ENCODE results near the gene C10orf88. TPM values are rescaled to one million over a fixed set of nuclear protein-coding genes. Genes with fewer than 3 reads are reported as not detected.

The C10orf88 gene
- total RNA-seq, 5 donors from 2014 or later (not counting 1 experiment from before 2014, with no cell fraction given) = 7.1 to 13.2 (median 11.5) TPM

DNA sequence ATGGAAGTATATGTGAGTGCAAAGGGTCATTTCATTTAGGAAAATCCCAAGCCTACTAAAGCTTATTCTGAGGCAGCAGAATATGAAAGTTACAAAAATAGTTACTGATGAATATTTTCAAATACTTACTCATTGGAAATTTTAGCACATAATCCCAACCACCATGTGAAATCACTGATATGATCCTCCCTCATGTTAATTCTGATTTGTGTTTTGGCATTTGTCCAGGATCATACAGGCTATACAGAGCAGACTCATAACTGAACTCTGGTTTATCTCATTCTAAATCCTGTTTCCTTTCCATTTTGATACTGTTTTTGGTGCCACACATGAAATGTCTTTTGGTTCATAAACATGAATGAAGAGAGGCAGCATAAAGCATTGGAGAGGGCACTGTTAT lies 71.3 kb downstream of the C10orf88 start:
- Mint-ChIP-seq H3K36me3 (peaks cover 20% of the 10 kb centered on the region), H3K9me3 (no peaks in the 10 kb centered on the region), H3K27ac (no peak overlapping the region), H3K27me3 (no peaks in the 10 kb centered on the region), H3K4me3 (no peak overlapping the region), H3K4me1 (peaks cover 26 to 30% (median 28%) of the 10 kb centered on the region in 3 donors)
- no peak for DNase-seq
- Histone ChIP-seq H3K4me1 (ENCODE audit: control insufficient read depth in 1 of 2, extremely low read depth in 1 of 2, insufficient read depth in 2 of 2, low read length in 2 of 2) (peaks cover 5 to 19% of the 10 kb centered on the region in 2 experiments), H3K27me3 (replicated peaks in 1 of 2; ENCODE audit: control insufficient read depth in 2 of 2, extremely low read depth in 1 of 2, insufficient read depth in 2 of 2, low read length in 1 of 2) (no peaks in the 10 kb centered on the region), H3K9me3 (no peaks in the 10 kb centered on the region), H3K27ac (ENCODE audit: low read length) (no peak overlapping the region), H3K36me3 (ENCODE audit: control insufficient read depth in 2 of 2, extremely low read depth in 1 of 2, insufficient read depth in 1 of 2, low read length in 1 of 2) (no peaks in the 10 kb centered on the region), H3K4me3 (ENCODE audit: control insufficient read depth in 1 of 2, extremely low read depth in 1 of 2, low read length in 1 of 2) (no peak overlapping the region)
- ChIA-PET POLR2A (no interaction called here), CTCF (no interaction called here)
- no peak for ATAC-seq (replicated peaks in 1 of 4)

Other genes starting within 250 kb of the C10orf88 start
- gene CUZD1, start 108.4 kb downstream of the C10orf88 start, total RNA-seq = 1 to 10 TPM; 1.2 to 4.9 (median 4.1) TPM
- 10 to 100 TPM; 12.7 to 18.0 (median 14.3) TPM for gene FAM24B, start 74.6 kb downstream of the C10orf88 start, total RNA-seq
- not detected for gene FAM24A, start 43.6 kb downstream of the C10orf88 start, total RNA-seq
- gene PSTK, start 26.2 kb upstream of the C10orf88 start, total RNA-seq = 10 to 100 TPM in 2 of 5 donors, 1 to 10 TPM in 3; 3.7 to 12.1 (median 5.2) TPM
- 10 to 100 TPM; 22.6 to 68.1 (median 29.4) TPM for gene IKZF5, start 54.6 kb upstream of the C10orf88 start, total RNA-seq
- gene ACADSB, start 54.8 kb upstream of the C10orf88 start, total RNA-seq = 10 to 100 TPM; 25.3 to 33.8 (median 33.0) TPM
- under 1 TPM in 1 of 5 donors, not detected in 4; 0.33 TPM for gene HMX3, start 181.7 kb upstream of the C10orf88 start, total RNA-seq
- not detected for gene HMX2, start 193.9 kb upstream of the C10orf88 start, total RNA-seq
- 100 to 1,000 TPM; 116 to 139 (median 127) TPM for gene BUB3, start 200.2 kb upstream of the C10orf88 start, total RNA-seq

All from T-cell (primary cell).